Astrocyte of the cerebellum (primary cell): ENCODE results near the gene AMFR.

Experiments
- DNase-seq: peaks from one replicate; pipeline ENCODE4 v3.0.0-alpha.2; 2011; ENCODE audit warnings: low read depth
- H3K4me3 ChIP-seq: 2 replicates; pipeline ENCODE4 v1.5.1; 2011; ENCODE audit warnings: mild to moderate bottlenecking, low read depth, low read length, moderate library complexity
- CTCF ChIP-seq: IDR thresholded peaks from 2 replicates; pipeline ENCODE4 v1.5.1; 2012; ENCODE audit warnings: low read length, low read depth, moderate library complexity, mild to moderate bottlenecking; ENCODE audit errors: missing control alignments
- in situ Hi-C: cut with HindIII; loops from 2 replicates; pipeline ENCODE4 v1.10.0; 2017; ENCODE audit warnings: low sequenced_read_pairs

Gene AMFR

GRCh38 chr16:56450275-56450985, 25.1 kb upstream of the AMFR start:
- no peak for DNase-seq
- in situ Hi-C loops = no loop called here
- H3K4me3 ChIP-seq = peak overlapping the region; percentile 80
- TF ChIP-seq CTCF = no peak

GRCh38 chr16:56448005-56448404, 22.7 kb upstream of the AMFR start:
- no peak for DNase-seq
- no peak overlapping the region for H3K4me3 ChIP-seq
- in situ Hi-C loops = no loop called here
- TF ChIP-seq CTCF = no peak

GRCh38 chr16:56447286-56447685, 21.9 kb upstream of the AMFR start:
- no peak for DNase-seq
- no peak overlapping the region for H3K4me3 ChIP-seq
- no peak for TF ChIP-seq CTCF
- in situ Hi-C loops = no loop called here

- H3K4me3 ChIP-seq = no peak overlapping the region
- DNase-seq = no peak
- no peak for TF ChIP-seq CTCF
- in situ Hi-C loops = no loop called here
These were observed 12.7 kb upstream of the AMFR start for GRCh38 chr16:56438038-56438437.

GRCh38 chr16:56436258-56436657, 10.9 kb upstream of the AMFR start:
- H3K4me3 ChIP-seq = no peak overlapping the region
- DNase-seq = no peak
- no peak for TF ChIP-seq CTCF
- in situ Hi-C loops = no loop called here

- H3K4me3 ChIP-seq = no peak overlapping the region
- in situ Hi-C loops = no loop called here
- TF ChIP-seq CTCF = no peak
- no peak for DNase-seq
These were observed 2.7 kb upstream of the AMFR start for GRCh38 chr16:56428091-56428490.
